ENCODE results near the gene LDLRAD2. TPM values are rescaled to one million over a fixed set of nuclear protein-coding genes. Genes with fewer than 3 reads are reported as not detected.

The LDLRAD2 gene
- polyA plus RNA-seq, 4 donors: 3.3 to 5.2 (median 4.3) TPM

- no peak for DNase-seq (ENCODE audit: low read depth in 4 of 4, low spot score in 2 of 4)
Observed at GRCh38 chr1:21857840-21858670, 46.0 kb downstream of the LDLRAD2 start.

- no peak for DNase-seq (ENCODE audit: low read depth in 4 of 4, low spot score in 2 of 4)
Observed at GRCh38 chr1:21859669-21860179, 47.7 kb downstream of the LDLRAD2 start.

- no peak for DNase-seq (ENCODE audit: low read depth in 4 of 4, low spot score in 2 of 4)
Observed at GRCh38 chr1:21860971-21861370, 48.9 kb downstream of the LDLRAD2 start.

- DNase-seq (ENCODE audit: low read depth in 4 of 4, low spot score in 2 of 4): no peak
Observed at GRCh38 chr1:21861602-21862429, 49.8 kb downstream of the LDLRAD2 start.

GRCh38 chr1:21863981-21864380, 51.9 kb downstream of the LDLRAD2 start:
- no peak for DNase-seq (ENCODE audit: low read depth in 4 of 4, low spot score in 2 of 4)

GRCh38 chr1:21864730-21865129, 52.7 kb downstream of the LDLRAD2 start:
- no peak for DNase-seq (ENCODE audit: low read depth in 4 of 4, low spot score in 2 of 4)

- DNase-seq (ENCODE audit: low read depth in 4 of 4, low spot score in 2 of 4): no peak
Observed at GRCh38 chr1:21865609-21865942, 53.5 kb downstream of the LDLRAD2 start.

GRCh38 chr1:21865943-21866706, 54.1 kb downstream of the LDLRAD2 start:
- DNase-seq (ENCODE audit: low read depth in 4 of 4, low spot score in 2 of 4): peak in 1 of 4 donors; percentile 19

- DNase-seq (ENCODE audit: low read depth in 4 of 4, low spot score in 2 of 4): no peak
Observed at GRCh38 chr1:21866707-21867043, 54.6 kb downstream of the LDLRAD2 start.

GRCh38 chr1:21867451-21867996, 55.5 kb downstream of the LDLRAD2 start:
- DNase-seq (ENCODE audit: low read depth in 4 of 4, low spot score in 2 of 4): no peak

- no peak for DNase-seq (ENCODE audit: low read depth in 4 of 4, low spot score in 2 of 4)
Observed at GRCh38 chr1:21868482-21868881, 56.4 kb downstream of the LDLRAD2 start.

GRCh38 chr1:21868941-21869454, 56.9 kb downstream of the LDLRAD2 start:
- DNase-seq (ENCODE audit: low read depth in 4 of 4, low spot score in 2 of 4): no peak

- DNase-seq (ENCODE audit: low read depth in 4 of 4, low spot score in 2 of 4): no peak
Observed at GRCh38 chr1:21869620-21870121, 57.6 kb downstream of the LDLRAD2 start.

GRCh38 chr1:21870611-21871010, 58.5 kb downstream of the LDLRAD2 start:
- no peak for DNase-seq (ENCODE audit: low read depth in 4 of 4, low spot score in 2 of 4)

GRCh38 chr1:21871943-21872342, 59.9 kb downstream of the LDLRAD2 start:
- no peak for DNase-seq (ENCODE audit: low read depth in 4 of 4, low spot score in 2 of 4)

GRCh38 chr1:21872445-21873079, 60.5 kb downstream of the LDLRAD2 start:
- no peak for DNase-seq (ENCODE audit: low read depth in 4 of 4, low spot score in 2 of 4)

GRCh38 chr1:21873174-21873573, 61.1 kb downstream of the LDLRAD2 start:
- no peak for DNase-seq (ENCODE audit: low read depth in 4 of 4, low spot score in 2 of 4)

GRCh38 chr1:21873761-21874160, 61.7 kb downstream of the LDLRAD2 start:
- DNase-seq (ENCODE audit: low read depth in 4 of 4, low spot score in 2 of 4): no peak

- DNase-seq (ENCODE audit: low read depth in 4 of 4, low spot score in 2 of 4): no peak
Observed at GRCh38 chr1:21874328-21874727, 62.3 kb downstream of the LDLRAD2 start.

All from left renal cortex interstitium (tissue), 4 donors.